Measurements from ENCODE around the gene KCNS1.

KCNS1 gene

GRCh38 chr20:45136911-45137310 lies 36.0 kb upstream of the KCNS1 start:
- H3K4me3 ChIP-seq (ENCODE audit: low read depth in 1 of 2, low read length in 1 of 2) = no peak overlapping the region
- peaks cover 33% of the 10 kb centered on the region for H3K27me3 ChIP-seq

GRCh38 chr20:45128099-45128498 lies 27.2 kb upstream of the KCNS1 start:
- Histone ChIP-seq H3K4me3 (ENCODE audit: low read depth in 1 of 2, low read length in 1 of 2) (no peak overlapping the region), H3K27me3 (peaks cover 97% of the 10 kb centered on the region), H3K4me1 (ENCODE audit: control insufficient read depth in 1 of 2, insufficient read depth in 1 of 2, low read depth in 1 of 2, low read length in 1 of 2) (no peaks in the 10 kb centered on the region), H3K27ac (no peak overlapping the region), H3K36me3 (no peaks in the 10 kb centered on the region), H3K9me3 (no peaks in the 10 kb centered on the region)
- TF ChIP-seq CTCF (IDR thresholded peaks at IDR 0.05) = no peak

More at GRCh38 chr20:45136911-45137310, 36.0 kb upstream of the KCNS1 start:
- H3K36me3 ChIP-seq = no peaks in the 10 kb centered on the region
- H3K4me1 ChIP-seq (ENCODE audit: control insufficient read depth in 1 of 2, insufficient read depth in 1 of 2, low read depth in 1 of 2, low read length in 1 of 2) = peaks cover 6 to 11% of the 10 kb centered on the region in 2 experiments
- H3K27ac ChIP-seq = no peak overlapping the region
- H3K9me3 ChIP-seq = no peaks in the 10 kb centered on the region
- TF ChIP-seq CTCF (IDR thresholded peaks at IDR 0.05) = no peak

- Histone ChIP-seq H3K27ac (no peak within 1 kb of the TSS), H3K4me3 (ENCODE audit: low read depth in 1 of 2, low read length in 1 of 2) (no peak within 1 kb of the TSS), H3K9me3 (no peaks in the 10 kb centered on the region), H3K27me3 (peaks cover 96% of the 10 kb centered on the region), H3K36me3 (no peaks in the 10 kb centered on the region), H3K4me1 (ENCODE audit: control insufficient read depth in 1 of 2, insufficient read depth in 1 of 2, low read depth in 1 of 2, low read length in 1 of 2) (no peaks in the 10 kb centered on the region)
- no peak for TF ChIP-seq CTCF (IDR thresholded peaks at IDR 0.05)
These were observed 23.4 kb upstream of the KCNS1 start, which contains the start of gene WFDC12 for GRCh38 chr20:45124365-45124764. Gene WFDC12, minus strand, starts transcription at chr20:45124465. Its CDS starts 18 bp downstream, at chr20:45124447.

GRCh38 chr20:45121388-45121787 lies 20.5 kb upstream of the KCNS1 start:
- no peak overlapping the region for H3K27ac ChIP-seq
- no peak overlapping the region for H3K4me3 ChIP-seq (ENCODE audit: low read depth in 1 of 2, low read length in 1 of 2)
- no peaks in the 10 kb centered on the region for H3K36me3 ChIP-seq
- no peaks in the 10 kb centered on the region for H3K4me1 ChIP-seq (ENCODE audit: control insufficient read depth in 1 of 2, insufficient read depth in 1 of 2, low read depth in 1 of 2, low read length in 1 of 2)
- no peak for TF ChIP-seq CTCF (IDR thresholded peaks at IDR 0.05)
- H3K27me3 ChIP-seq = peaks cover 89% of the 10 kb centered on the region
- no peaks in the 10 kb centered on the region for H3K9me3 ChIP-seq

GRCh38 chr20:45119556-45120266 lies 18.8 kb upstream of the KCNS1 start:
- H3K4me3 ChIP-seq (ENCODE audit: low read depth in 1 of 2, low read length in 1 of 2) = no peak overlapping the region
- H3K27me3 ChIP-seq = peaks cover 86% of the 10 kb centered on the region
- TF ChIP-seq CTCF (IDR thresholded peaks at IDR 0.05) = no peak

More at GRCh38 chr20:45119556-45120266, 18.8 kb upstream of the KCNS1 start:
- Histone ChIP-seq H3K36me3 (no peaks in the 10 kb centered on the region), H3K9me3 (no peaks in the 10 kb centered on the region), H3K27ac (no peak overlapping the region), H3K4me1 (ENCODE audit: control insufficient read depth in 1 of 2, insufficient read depth in 1 of 2, low read depth in 1 of 2, low read length in 1 of 2) (no peaks in the 10 kb centered on the region)

Measured in neutrophil (primary cell).